GM15510 (cell line): Measurements from ENCODE around the gene CNDP1.

ENCODE experiments used
- POLR2A ChIP-seq: IDR thresholded peaks from 3 replicates; pipeline ENCODE4 v1.6.1; 2011; ENCODE audit warnings: borderline replicate concordance; ENCODE audit not compliant: insufficient read length; ENCODE audit errors: extremely low read depth

The CNDP1 gene

DNA sequence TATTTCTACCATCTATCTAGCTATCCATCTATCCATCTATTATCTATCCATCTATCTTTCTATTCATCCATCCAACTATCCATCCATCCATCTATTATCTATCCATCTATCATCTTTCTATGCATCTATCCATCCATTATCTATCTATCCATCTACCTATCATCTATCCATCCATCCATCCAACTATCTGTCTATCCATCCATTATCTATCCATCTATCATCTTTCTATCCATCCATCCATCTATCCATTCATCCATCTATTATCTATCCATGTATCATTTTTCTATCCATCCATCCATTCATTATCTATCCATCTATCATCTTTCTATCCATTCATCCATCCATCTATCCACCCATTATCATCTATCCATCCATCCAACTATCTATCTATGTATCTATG, 38.8 kb downstream of the CNDP1 start:
- TF ChIP-seq POLR2A: no peak

DNA sequence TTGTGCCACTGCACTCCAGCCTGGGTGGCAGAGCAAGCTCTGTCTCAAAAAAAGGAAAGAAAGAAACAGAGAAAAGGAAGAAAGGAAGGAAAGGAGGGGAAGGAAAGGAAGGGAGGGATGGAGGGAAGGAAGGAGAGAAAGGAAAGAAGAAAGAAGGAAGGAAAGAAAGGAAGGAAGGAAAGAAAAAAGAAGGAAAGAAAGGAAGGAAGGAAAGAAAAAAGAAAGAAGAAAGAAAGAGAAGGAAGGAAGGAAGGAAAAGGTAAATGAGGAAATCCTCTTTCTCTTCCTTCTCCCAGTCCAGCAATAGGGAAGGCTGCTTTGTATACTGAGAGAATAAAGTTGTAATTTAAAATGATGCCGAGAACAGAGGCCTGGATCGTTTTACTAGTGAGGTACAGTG, 40.6 kb downstream of the CNDP1 start:
- no peak for TF ChIP-seq POLR2A

DNA sequence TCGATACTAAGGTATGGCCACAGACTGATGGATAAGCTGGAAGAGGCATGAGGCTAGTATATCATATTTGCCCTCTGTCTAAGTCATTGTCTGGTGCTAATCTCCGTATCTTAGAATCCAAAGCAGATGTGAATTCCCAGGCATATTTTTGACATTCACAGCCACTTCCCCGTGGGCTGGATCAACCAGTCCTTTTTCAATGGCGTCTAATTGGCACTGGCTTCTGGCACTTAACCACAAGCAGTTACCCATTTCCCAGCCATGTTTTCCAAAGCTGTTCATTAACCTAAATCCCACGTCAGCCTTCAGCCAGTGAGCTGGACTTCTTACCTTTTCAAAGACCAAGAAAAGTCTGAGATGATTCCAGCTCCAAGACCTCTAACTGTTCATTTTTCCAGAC, 42.7 kb downstream of the CNDP1 start:
- TF ChIP-seq POLR2A: no peak

DNA sequence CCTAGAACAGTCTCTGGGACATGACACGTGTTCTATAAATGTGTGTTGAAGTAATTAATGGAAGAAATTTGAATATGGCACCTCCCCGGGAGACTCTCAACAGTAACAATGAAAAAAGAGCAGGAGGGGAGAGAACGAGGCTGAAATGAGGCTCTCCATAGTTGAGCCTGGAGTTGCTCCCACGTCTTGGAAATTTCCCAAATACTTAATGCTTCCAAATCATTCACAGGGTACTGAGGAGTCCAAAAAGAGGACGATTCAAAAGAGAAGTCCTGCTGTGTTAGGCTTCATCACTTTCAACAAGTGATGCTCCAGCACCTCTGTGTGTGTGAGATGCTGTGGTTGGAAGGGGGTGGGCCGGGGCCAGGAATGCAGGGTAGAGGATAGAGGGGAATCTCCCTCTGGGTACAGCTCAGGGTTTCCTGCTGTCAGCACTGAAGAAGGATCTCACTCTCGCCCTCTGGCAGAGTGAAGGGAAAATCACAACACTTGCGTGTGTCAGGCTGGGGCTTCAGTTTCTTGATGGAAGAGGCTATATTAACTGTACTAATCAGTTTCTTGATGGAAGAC, 45.3 kb downstream of the CNDP1 start:
- no peak for TF ChIP-seq POLR2A

DNA sequence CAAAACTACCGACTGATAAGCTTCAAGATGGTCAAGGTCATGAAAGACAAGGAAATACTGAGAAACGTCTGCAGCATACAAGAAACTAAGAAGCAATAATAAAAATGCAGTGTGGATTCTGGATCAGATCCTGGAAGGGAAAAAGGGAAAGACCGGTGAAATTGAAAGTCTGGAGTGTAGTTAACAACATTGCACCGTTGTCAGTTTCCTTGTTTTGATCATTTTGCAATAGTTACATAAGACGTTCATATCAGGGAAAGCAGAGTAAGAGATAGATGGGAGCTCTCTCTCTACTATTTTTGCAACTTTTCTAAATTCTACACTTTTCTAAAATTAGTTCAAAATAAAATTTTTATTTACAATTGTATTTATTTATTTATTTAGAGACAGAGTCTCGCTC, 48.3 kb downstream of the CNDP1 start:
- no peak for TF ChIP-seq POLR2A

DNA sequence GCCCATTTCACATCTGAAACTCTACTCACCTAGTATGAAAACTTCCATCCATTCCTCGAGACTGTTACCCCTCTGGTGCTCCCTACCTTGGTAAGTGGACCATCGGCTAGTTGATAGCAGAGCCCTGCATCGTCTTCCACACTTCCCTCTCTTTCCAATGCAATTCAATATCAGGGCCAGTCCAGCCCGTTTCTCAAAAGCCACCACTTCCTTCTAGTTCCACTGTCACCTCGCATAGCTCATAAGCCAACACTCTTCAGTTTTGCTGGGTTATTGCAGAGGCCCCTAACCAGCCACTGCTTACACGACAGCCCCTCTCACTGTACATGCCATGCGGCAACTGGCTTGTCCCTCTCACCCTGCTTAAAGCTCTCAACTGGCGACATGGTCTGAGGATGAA, 53.1 kb downstream of the CNDP1 start:
- TF ChIP-seq POLR2A: no peak

DNA sequence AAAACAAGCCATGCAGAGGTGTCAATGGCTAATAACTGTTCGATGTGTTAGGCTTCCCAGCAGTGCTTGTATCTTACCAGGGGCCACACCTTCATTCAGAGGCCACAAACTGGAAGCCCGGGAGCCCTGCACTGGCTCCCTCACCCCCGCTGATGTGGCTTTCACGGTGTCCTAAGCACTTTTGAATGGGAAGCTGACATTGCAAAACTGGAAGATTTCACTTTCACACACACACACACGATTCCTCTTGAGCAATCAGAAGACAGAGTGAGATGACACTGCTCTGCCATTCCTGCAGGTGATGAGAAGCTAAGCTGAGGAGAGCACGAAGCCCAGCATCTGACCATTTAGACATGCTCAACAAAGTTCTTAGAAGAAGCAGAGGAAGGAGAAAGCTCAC, 54.7 kb downstream of the CNDP1 start:
- TF ChIP-seq POLR2A: no peak

DNA sequence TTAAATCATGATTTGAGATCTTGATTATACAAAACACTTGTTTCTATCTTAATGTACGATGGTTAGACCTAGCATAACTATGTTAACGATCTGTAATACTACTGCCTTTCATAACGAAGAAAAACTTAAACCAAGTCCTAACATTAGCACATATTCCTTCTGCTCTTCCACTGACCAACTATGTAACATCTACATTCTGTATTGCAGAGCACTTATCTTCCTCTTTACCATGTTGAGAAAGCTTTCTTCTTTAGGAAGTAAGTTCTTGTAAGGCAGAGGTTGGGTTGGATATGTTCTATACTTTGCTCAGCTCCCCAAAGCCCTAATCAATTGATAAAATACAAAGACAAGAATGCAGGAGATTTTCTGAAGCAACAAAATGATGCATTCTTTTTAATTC, 55.5 kb downstream of the CNDP1 start:
- no peak for TF ChIP-seq POLR2A

DNA sequence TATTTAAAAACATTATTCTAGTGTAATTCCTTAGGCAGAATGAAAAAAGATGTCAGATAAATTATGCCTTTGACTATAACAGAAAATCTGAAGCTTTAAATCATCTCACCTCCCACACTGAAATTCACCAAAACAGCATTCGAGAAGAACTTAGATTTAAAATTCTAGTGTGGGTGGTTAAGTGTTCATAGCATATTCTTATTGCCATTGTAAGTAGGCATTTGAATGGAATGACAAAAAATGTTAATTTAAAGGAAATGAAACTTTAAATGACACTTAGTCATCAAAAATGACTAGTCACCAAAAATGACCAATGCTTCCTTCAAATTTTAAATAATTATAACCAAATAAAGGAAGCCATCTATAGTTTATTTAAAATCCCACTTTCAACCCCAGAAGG, 56.4 kb downstream of the CNDP1 start:
- no peak for TF ChIP-seq POLR2A

DNA sequence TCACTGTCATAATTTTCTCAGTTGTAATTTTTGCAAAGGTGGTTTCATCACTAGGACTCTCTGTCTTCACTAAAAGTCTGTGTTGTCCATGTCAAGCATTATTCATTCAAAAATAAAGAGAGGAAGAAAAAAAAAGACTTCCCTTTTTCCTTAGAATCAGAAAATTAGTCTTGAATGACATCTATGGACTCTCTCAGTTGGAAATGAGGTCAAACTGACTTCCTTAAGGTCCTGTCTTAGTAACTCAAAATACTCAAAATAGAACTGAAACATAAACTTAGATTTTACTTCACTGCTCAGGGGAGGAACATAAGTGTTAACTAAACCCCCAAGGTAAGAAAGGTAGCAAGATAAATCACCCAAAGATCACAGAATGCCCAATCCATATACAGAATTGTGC, 61.1 kb downstream of the CNDP1 start:
- TF ChIP-seq POLR2A: no peak

DNA sequence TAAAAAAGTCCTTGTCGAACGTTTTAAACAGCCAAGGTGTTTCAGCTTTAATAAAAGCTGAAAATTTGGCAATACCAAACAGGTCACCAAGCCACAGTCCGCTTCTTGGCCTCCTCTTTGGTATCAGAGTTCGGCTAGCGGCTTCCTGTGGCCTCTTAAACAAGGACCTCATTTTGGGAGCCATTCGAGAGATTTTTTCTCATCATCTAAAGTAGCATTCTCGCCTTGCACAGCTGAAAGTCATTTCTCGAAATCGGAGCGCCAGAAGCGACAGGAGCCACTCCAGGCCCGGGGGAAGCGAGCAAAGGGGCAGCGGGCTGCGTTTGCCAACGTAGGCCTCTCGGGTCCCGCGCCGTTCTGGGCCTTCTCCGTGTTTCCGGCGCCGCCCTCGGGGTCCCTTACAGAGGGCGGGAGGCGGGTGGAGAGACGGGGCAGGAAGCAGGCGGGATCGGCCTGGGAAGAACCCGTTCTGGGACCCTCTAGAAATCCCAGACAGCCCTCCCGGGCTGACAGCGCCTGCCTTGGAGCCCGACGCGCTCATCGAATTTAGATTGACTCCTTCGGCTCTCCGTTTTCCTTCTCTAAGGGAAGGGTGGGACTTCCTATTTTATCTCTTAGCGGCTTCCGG, 62.8 kb downstream of the CNDP1 start:
- peak; percentile 54 for TF ChIP-seq POLR2A

DNA sequence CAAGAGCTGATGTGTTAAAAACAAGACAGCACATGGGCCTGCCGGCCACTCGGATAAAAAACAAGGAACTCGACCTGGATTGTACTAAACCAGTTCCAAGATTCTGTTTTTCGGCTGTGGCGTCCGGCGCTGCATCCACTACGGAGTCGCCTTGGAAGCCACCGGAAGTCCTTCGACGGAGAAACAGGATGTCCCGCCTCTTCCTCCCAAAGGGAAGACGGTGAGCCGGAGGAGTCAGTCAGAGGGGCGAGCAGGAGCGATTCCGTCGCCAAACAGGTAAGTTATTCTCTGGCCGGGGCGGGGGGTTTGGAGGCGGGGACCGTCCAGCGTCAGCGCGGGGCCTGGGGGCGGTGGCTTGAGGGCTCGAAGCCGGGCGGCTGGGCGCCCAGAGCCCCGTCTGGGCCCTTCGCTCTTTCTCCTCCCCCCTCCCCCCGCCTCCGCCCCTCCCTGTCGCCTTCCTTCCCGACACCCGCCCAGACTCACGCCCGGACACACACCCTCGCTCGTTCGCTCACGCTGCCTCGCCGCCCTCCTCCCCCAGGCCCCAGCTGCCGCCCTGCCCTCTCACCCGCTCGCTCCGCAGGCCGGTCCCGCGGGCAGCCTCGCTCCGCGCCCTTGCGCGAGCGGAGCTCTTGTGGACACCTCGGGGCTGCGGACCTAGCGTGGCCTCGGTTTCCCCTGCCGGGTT, 63.5 kb downstream of the CNDP1 start, which contains the start of gene ZNF407:
Gene ZNF407, plus strand, starts transcription at position 209 of the 688 bp plus-strand sequence. CDS start 33,150 bp downstream, outside the sequence.
- peak; percentile 13 for TF ChIP-seq POLR2A

DNA sequence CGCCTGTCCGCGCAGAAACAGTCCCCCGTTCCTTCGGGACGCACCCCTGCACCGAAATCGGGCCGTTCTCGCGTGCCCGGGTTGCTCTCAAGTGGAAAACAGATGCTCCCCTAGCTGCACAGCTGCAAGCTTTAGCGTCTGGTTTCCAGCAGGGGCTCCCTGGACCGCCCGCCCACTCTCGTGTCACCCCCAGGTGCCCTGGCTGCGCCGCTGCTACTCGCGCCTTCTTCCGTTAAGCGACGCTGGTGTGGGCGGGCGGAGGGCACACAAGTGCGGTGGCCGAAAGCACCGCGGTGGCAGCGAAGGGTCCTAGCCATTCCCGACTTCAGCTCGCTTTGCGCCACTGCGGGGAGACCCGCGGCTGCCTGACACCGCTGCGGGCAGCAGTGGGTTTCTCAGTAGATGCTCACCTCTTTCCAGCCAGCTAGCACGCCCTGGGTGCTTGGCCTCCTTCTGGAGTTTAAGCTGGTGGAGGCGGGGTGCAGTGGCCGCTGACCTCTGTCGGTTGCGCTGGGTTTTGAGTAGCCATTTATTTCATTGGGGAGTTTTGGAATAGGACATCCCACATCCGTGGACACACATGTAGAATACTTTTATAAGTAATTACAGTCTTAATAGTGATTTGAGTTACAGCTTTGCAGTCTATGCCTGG, 64.2 kb downstream of the CNDP1 start:
- TF ChIP-seq POLR2A: peak; percentile 22

DNA sequence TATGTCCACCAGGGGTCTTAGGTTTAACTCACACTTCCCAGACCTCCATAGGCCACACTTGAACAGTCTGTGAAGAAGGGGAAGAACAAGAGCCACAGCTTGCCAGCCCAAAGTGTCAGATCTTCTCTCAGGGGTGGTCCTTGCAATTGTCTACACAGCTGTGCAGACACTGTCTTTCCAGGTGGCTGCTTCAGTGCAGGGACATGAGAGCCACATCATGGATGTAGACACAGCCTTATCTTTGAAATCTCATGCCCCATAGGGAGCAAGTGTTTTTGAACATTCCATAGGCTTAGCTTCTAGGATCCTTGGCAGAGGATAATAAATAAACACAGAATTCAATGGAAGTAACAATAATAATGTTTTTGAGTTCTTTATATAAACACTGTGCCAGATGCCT, 70.1 kb downstream of the CNDP1 start:
- TF ChIP-seq POLR2A: no peak

DNA sequence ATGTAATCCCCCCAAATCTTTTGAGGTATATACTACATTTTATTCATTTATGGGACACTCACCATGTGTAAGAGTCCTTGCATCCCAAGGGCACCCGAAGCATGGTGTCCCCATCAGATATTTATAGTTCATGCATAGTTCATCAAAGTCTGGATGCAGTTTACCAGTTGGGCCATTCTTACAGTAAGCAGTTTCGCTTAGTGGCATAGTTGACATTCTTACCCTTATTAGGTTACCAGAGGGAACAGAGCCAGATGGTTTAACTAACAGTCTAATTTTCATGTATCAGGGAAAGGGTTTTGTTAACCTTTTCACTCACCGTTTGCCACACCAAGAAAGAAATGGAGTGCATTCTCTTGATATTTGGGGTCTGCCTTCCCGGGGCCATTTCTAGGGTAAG, 70.5 kb downstream of the CNDP1 start:
- no peak for TF ChIP-seq POLR2A
